Measurements from ENCODE around the gene MLLT6. TPM values are rescaled to one million over a fixed set of nuclear protein-coding genes. Genes with fewer than 3 reads are reported as not detected.

The MLLT6 gene
- total and polyA plus RNA-seq, 2 of the 4 experiments (the other 2 are of a cell fraction), result 7.2 to 21.2 TPM

DNA sequence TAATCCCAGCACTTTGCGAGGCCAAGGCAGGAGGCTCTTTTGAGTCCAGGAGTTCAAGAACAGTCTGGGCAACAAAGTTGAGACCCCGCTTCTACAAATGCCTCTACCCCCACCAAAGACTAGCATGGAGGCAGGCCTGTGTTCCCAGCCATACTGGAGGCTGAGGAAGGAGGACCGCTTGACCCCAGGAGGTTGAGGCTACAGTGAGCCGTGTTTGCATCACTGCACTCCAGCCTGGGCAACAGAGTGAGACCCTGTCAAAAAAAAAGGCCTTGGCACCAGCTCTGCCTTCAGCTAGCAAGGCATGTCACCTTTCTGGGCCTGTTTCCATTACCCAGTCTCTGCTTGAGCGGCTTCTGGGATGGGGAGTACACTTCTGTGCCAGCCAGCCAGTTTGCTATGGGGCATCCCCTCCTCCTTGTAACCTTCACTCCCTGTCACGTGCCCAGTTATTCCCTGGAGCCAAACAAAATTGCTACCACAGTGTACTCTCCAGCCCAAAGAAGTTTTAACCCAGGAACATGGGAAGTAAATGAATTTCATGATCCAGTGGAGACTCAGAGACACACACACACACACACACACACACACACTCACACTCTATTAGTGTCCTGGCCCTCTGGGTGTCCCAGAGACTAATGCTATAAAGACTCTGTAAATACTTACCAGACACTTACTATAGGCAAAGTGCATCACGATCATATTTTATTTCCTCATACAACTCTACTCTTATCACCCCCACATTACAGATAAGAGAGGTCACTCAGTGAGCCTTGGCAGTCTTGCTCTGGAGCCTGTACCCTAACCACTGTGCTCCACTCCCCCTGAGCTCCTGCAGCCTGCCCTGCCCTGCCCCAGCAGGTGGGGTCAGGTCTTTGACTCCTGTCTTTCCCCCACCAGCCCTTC is 27.6 kb downstream of the MLLT6 start:
- intact Hi-C loops (cut with micrococcal nuclease) (no loop called here), dilution Hi-C loops (cut with HindIII; ENCODE audit: low sequenced_read_pairs, unreplicated experiment) (no loop called here), in situ Hi-C loops (cut with MboI; ENCODE audit: low sequenced_read_pairs) (loop anchor here (5.0 kb wide), 1 partner anchor 55 kb away; no protein-coding TSS in a partner anchor)
- Histone ChIP-seq H2AFZ (replicated peaks; ENCODE audit: low read length, poor library complexity) (no peak overlapping the region), H4K8ac (ENCODE audit: low read depth in 2 of 2, low read length in 2 of 2) (no peak overlapping the region), H3K23ac (ENCODE audit: low read depth, low read length) (no peak overlapping the region), H3K4me3 (ENCODE audit: insufficient read depth, low read depth, low read length) (no peak overlapping the region), H4K91ac (ENCODE audit: insufficient read depth, low read depth, low read length) (no peak overlapping the region), H3K9ac (ENCODE audit: low read depth, low read length) (no peak overlapping the region), H2AK9ac (replicated peaks; ENCODE audit: low read depth, low read length, poor library complexity) (peak overlapping the region; percentile 44), H2BK15ac (ENCODE audit: low read depth, low read length) (no peak overlapping the region), H3K79me1 (ENCODE audit: low read depth in 1 of 2, low read length in 2 of 2) (peaks cover 11 to 64% of the 10 kb centered on the region in 2 experiments; a peak in 3 of 4 replicates), H3K27ac (ENCODE audit: insufficient read depth, low read length) (no peak overlapping the region), H3K9me1 (ENCODE audit: insufficient read depth, low read length) (0 out of 2 replicates have a peak, but pooled peaks cover 11% of the 10 kb centered on the region), H2BK5ac (ENCODE audit: low read depth, low read length, poor library complexity, severe bottlenecking) (no peak overlapping the region), H2BK120ac (ENCODE audit: low read depth, low read length) (no peak overlapping the region), H2AK5ac (ENCODE audit: low read depth, low read length) (no peak overlapping the region), H3K18ac (ENCODE audit: low read depth, low read length) (no peak overlapping the region), H3K27me3 (ENCODE audit: control insufficient read depth, insufficient read depth, low read length) (no peaks in the 10 kb centered on the region), H4K20me1 (ENCODE audit: insufficient read depth, low read length) (peaks cover 36% of the 10 kb centered on the region), H3K4me2 (ENCODE audit: low read depth, low read length) (no peak overlapping the region), H3K14ac (replicated peaks; ENCODE audit: low read depth, low read length) (no peak overlapping the region), H4K5ac (ENCODE audit: low read depth, low read length) (no peak overlapping the region), H2BK20ac (ENCODE audit: low read depth, low read length) (no peak overlapping the region), H3K4ac (ENCODE audit: low read depth, low read length) (no peak overlapping the region), H3K9me3 (ENCODE audit: control insufficient read depth, insufficient read depth, low read length) (no peaks in the 10 kb centered on the region), H3K4me1 (ENCODE audit: control insufficient read depth, insufficient read depth, low read length) (peaks cover 15% of the 10 kb centered on the region), H3K36me3 (ENCODE audit: control insufficient read depth, insufficient read depth, low read length) (peaks cover 39% of the 10 kb centered on the region), H3K56ac (ENCODE audit: extremely low read depth, insufficient read depth, low read length) (no peak overlapping the region)
- CTCF ChIA-PET, result no interaction called here
- no peak for DNase-seq
- no TSS peak for BruUV-seq (replicated peaks)
- 71% methylated on average over 1 of the region's 7 CpGs; no CpG with 5 or more reads in 1 of the 2 experiments for WGBS, 2 experiments (ENCODE audit: extremely low coverage in 2 of 2, insufficient read length in 1 of 2)
- POLR2A ChIA-PET (ENCODE audit: unreplicated experiment), result no interaction called here
- ATAC-seq (ENCODE audit: low read depth), result no peak
- no peak for TF ChIP-seq FOS (IDR thresholded peaks at IDR 0.05; ENCODE audit: low read depth, low read length)
- TF ChIP-seq RAD21 (IDR thresholded peaks at IDR 0.05; ENCODE audit: low read length), result no peak
- TF ChIP-seq, protein P1, sequence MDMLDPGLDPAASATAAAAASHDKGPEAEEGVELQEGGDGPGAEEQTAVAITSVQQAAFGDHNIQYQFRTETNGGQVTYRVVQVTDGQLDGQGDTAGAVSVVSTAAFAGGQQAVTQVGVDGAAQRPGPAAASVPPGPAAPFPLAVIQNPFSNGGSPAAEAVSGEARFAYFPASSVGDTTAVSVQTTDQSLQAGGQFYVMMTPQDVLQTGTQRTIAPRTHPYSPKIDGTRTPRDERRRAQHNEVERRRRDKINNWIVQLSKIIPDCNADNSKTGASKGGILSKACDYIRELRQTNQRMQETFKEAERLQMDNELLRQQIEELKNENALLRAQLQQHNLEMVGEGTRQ (IDR thresholded peaks at IDR 0.05; ENCODE audit: low read depth, low read length), result no peak
- no peak for TF ChIP-seq RCOR1 (IDR thresholded peaks at IDR 0.05; ENCODE audit: insufficient replicate concordance, low read length)
- no peak for TF ChIP-seq POLR2A (IDR thresholded peaks at IDR 0.05; ENCODE audit: low read depth, low read length)
- no peak for TF ChIP-seq CEBPB (IDR thresholded peaks at IDR 0.05; ENCODE audit: low read depth, low read length)
- no peak for TF ChIP-seq BHLHE40 (IDR thresholded peaks at IDR 0.05; ENCODE audit: low read depth, low read length)
- no peak for TF ChIP-seq NFE2L2 (IDR thresholded peaks at IDR 0.05; ENCODE audit: low read depth, low read length)
- no peak for TF ChIP-seq MXI1 (IDR thresholded peaks at IDR 0.05; ENCODE audit: borderline replicate concordance, low read depth, low read length)
- TF ChIP-seq CHD1 (IDR thresholded peaks at IDR 0.05; ENCODE audit: low read depth, low read length), result no peak
- TF ChIP-seq, protein P2, sequence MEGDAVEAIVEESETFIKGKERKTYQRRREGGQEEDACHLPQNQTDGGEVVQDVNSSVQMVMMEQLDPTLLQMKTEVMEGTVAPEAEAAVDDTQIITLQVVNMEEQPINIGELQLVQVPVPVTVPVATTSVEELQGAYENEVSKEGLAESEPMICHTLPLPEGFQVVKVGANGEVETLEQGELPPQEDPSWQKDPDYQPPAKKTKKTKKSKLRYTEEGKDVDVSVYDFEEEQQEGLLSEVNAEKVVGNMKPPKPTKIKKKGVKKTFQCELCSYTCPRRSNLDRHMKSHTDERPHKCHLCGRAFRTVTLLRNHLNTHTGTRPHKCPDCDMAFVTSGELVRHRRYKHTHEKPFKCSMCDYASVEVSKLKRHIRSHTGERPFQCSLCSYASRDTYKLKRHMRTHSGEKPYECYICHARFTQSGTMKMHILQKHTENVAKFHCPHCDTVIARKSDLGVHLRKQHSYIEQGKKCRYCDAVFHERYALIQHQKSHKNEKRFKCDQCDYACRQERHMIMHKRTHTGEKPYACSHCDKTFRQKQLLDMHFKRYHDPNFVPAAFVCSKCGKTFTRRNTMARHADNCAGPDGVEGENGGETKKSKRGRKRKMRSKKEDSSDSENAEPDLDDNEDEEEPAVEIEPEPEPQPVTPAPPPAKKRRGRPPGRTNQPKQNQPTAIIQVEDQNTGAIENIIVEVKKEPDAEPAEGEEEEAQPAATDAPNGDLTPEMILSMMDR (conservative IDR thresholded peaks at IDR 0.05; ENCODE audit: low read depth, low read length), result no peak
- TF ChIP-seq MAZ (IDR thresholded peaks at IDR 0.05; ENCODE audit: borderline replicate concordance, low read depth, low read length), result no peak
- no peak for TF ChIP-seq MAFK (IDR thresholded peaks at IDR 0.05; ENCODE audit: low read depth, low read length)
- TF ChIP-seq, protein P3, sequence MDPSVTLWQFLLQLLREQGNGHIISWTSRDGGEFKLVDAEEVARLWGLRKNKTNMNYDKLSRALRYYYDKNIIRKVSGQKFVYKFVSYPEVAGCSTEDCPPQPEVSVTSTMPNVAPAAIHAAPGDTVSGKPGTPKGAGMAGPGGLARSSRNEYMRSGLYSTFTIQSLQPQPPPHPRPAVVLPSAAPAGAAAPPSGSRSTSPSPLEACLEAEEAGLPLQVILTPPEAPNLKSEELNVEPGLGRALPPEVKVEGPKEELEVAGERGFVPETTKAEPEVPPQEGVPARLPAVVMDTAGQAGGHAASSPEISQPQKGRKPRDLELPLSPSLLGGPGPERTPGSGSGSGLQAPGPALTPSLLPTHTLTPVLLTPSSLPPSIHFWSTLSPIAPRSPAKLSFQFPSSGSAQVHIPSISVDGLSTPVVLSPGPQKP (IDR thresholded peaks at IDR 0.05; ENCODE audit: borderline replicate concordance, low read depth, low read length), result no peak
- no peak for TF ChIP-seq RFX5 (IDR thresholded peaks at IDR 0.05; ENCODE audit: low read depth, low read length)
